Uterus (tissue), 4 donors: Measurements from ENCODE around the gene RACGAP1. TPM values are rescaled to one million over a fixed set of nuclear protein-coding genes. Genes with fewer than 3 reads are reported as not detected.

Experiments
- DNase-seq, 2 donors: peaks; one replicate each; pipeline ENCODE4 v3.0.0-alpha.2; 2019 to 2020
- H3K27ac ChIP-seq, 2 donors: fragments of 200-600 bp; sonication (generic); 1 replicate in 1 of 2; 2 replicates in 1 of 2; pipeline ENCODE4 v1.5.1; 2016 to 2018
- H3K27me3 ChIP-seq, 2 donors: fragments of 200-600 bp; sonication (generic); one replicate each; pipeline ENCODE4 v1.5.1; 2018 to 2019; ENCODE audit warnings: control low read depth in 1 of 2
- H3K36me3 ChIP-seq, 2 donors: fragments of 200-600 bp; sonication (generic); one replicate each; pipeline ENCODE4 v1.5.1; 2019; ENCODE audit warnings: control low read depth in 1 of 2
- H3K4me1 ChIP-seq, 2 donors: fragments of 200-600 bp; sonication (generic); one replicate each; pipeline ENCODE4 v1.5.1; 2018 to 2019; ENCODE audit warnings: control low read depth in 1 of 2
- H3K4me3 ChIP-seq, 2 donors: fragments of 200-600 bp; sonication (generic); 1 replicate in 1 of 2; 2 replicates in 1 of 2; pipeline ENCODE4 v1.5.1; 2018 to 2019; ENCODE audit warnings: mild to moderate bottlenecking in 1 of 2
- H3K9me3 ChIP-seq, 2 donors: fragments of 200-600 bp; sonication (generic); one replicate each; pipeline ENCODE4 v1.5.1; 2019; ENCODE audit warnings: control low read depth in 1 of 2
- CTCF ChIP-seq, 4 experiments: fragments of 200-600 bp in 2 of 4; fragments of 450-650 bp in 2 of 4; sonication (generic) in 2 of 4; IDR thresholded peaks; one replicate each; pipeline ENCODE4 v1.5.1; 2016 to 2019; ENCODE audit warnings: antibody characterized with exemption in 4 of 4, mild to moderate bottlenecking in 2 of 4, moderate library complexity in 1 of 4
- POLR2A ChIP-seq, 2 donors: fragments of 450-650 bp; IDR thresholded peaks; one replicate each; pipeline ENCODE4 v1.6.1; 2016; ENCODE audit warnings: antibody characterized with exemption in 2 of 2, mild to moderate bottlenecking in 1 of 2, moderate library complexity in 1 of 2
- intact Hi-C: fragments of 100-400 bp; cut with DNase I; formaldehyde crosslinking; loops from one replicate; pipeline ENCODE4 v1.15.1; 2023; ENCODE audit warnings: low total_unique reads
- total RNA-seq, 4 donors: library from RNA; depleted of rRNA in 3 of 4; stranded (reverse); fragments of >200 nt in 3 of 4; gene quantifications; one replicate each; pipeline versions ENCODE4 v1.1.0 to v1.2.4, GENCODE V29; 2014 to 2023
- donor health status: DM: yes; HTN: yes; CAD: no.

RACGAP1 gene
- total RNA-seq, 4 donors from 2014 or later, result 8.5 to 57.8 (median 9.3) TPM

GRCh38 chr12:50070314-50071060 is 45.2 kb upstream of the RACGAP1 start:
- TF ChIP-seq POLR2A (IDR thresholded peaks at IDR 0.05), result no peak
- TF ChIP-seq CTCF (IDR thresholded peaks at IDR 0.05), result peak; percentile 92 to 93 (median 93)
- Histone ChIP-seq H3K36me3 (no peaks in the 10 kb centered on the region), H3K27ac (no peak overlapping the region), H3K4me1 (no peaks in the 10 kb centered on the region), H3K4me3 (no peak overlapping the region), H3K27me3 (no peaks in the 10 kb centered on the region), H3K9me3 (no peaks in the 10 kb centered on the region)
- intact Hi-C loops, result loop anchor here (2.0 to 10.0 kb wide), 2 partner anchors 102 to 104 kb away; no protein-coding TSS in a partner anchor
- DNase-seq, result peak; percentile 83 to 86

- H3K36me3 ChIP-seq, result no peaks in the 10 kb centered on the region
- no peaks in the 10 kb centered on the region for H3K9me3 ChIP-seq
- H3K4me3 ChIP-seq, result no peak overlapping the region
- DNase-seq, result no peak
- H3K27me3 ChIP-seq, result no peaks in the 10 kb centered on the region
- H3K4me1 ChIP-seq, result no peaks in the 10 kb centered on the region
- H3K27ac ChIP-seq, result no peak overlapping the region
- no peak for TF ChIP-seq POLR2A (IDR thresholded peaks at IDR 0.05)
- no peak for TF ChIP-seq CTCF (IDR thresholded peaks at IDR 0.05)
- intact Hi-C loops, result no loop called here
Measured at GRCh38 chr12:50069539-50069938, 44.2 kb upstream of the RACGAP1 start.

GRCh38 chr12:50069069-50069468 is 43.8 kb upstream of the RACGAP1 start:
- no peaks in the 10 kb centered on the region for H3K9me3 ChIP-seq
- no peaks in the 10 kb centered on the region for H3K36me3 ChIP-seq
- TF ChIP-seq POLR2A (IDR thresholded peaks at IDR 0.05) (no peak), CTCF (IDR thresholded peaks at IDR 0.05) (no peak)
- no peak overlapping the region for H3K27ac ChIP-seq
- H3K4me3 ChIP-seq, result no peak overlapping the region
- intact Hi-C loops, result no loop called here
- no peaks in the 10 kb centered on the region for H3K27me3 ChIP-seq
- DNase-seq, result no peak
- H3K4me1 ChIP-seq, result no peaks in the 10 kb centered on the region

GRCh38 chr12:50066402-50066801 is 41.1 kb upstream of the RACGAP1 start:
- no peaks in the 10 kb centered on the region for H3K36me3 ChIP-seq
- no peaks in the 10 kb centered on the region for H3K27me3 ChIP-seq
- H3K27ac ChIP-seq, result peak overlapping the region in 1 of 2 donors; percentile 28
- no peak for DNase-seq
- intact Hi-C loops, result no loop called here
- no peaks in the 10 kb centered on the region for H3K4me1 ChIP-seq
- H3K9me3 ChIP-seq, result no peaks in the 10 kb centered on the region
- TF ChIP-seq POLR2A (IDR thresholded peaks at IDR 0.05) (no peak), CTCF (IDR thresholded peaks at IDR 0.05) (no peak)
- no peak overlapping the region for H3K4me3 ChIP-seq

- DNase-seq, result no peak
Measured at GRCh38 chr12:50065726-50066310, 40.5 kb upstream of the RACGAP1 start.

More at GRCh38 chr12:50065726-50066310, 40.5 kb upstream of the RACGAP1 start:
- no peaks in the 10 kb centered on the region for H3K36me3 ChIP-seq
- TF ChIP-seq CTCF (IDR thresholded peaks at IDR 0.05), result no peak
- TF ChIP-seq POLR2A (IDR thresholded peaks at IDR 0.05), result no peak
- no peaks in the 10 kb centered on the region for H3K27me3 ChIP-seq
- intact Hi-C loops, result no loop called here
- no peaks in the 10 kb centered on the region for H3K9me3 ChIP-seq
- no peaks in the 10 kb centered on the region for H3K4me1 ChIP-seq
- no peak overlapping the region for H3K4me3 ChIP-seq
- peak overlapping the region in 1 of 2 donors; percentile 28 for H3K27ac ChIP-seq
